NCI-H510A (cell line): ENCODE data around the gene ENTPD2.
A peak's percentile ranks its signal among the peaks of the same experiment; 100 is the strongest.

ENCODE experiments used
- DNase-seq: peaks from one replicate; lab custom pipeline; 2025; lab: John Stamatoyannopoulos, UW

Gene ENTPD2

GRCh38 chr9:137030006-137030405, 23.9 kb downstream of the ENTPD2 start:
- no peak for DNase-seq

- no peak for DNase-seq
Observed at GRCh38 chr9:137029058-137029936, 24.6 kb downstream of the ENTPD2 start.

- peak; percentile 65 for DNase-seq
Observed at GRCh38 chr9:137028263-137029057, 25.4 kb downstream of the ENTPD2 start.

GRCh38 chr9:137027369-137028262, 26.2 kb downstream of the ENTPD2 start, which contains the start of gene ABCA2:
ABCA2 (minus strand) TSS chr9:137028237; CDS start chr9:137028140, 97 bp downstream.
- no peak for DNase-seq

- DNase-seq, result no peak
Observed at GRCh38 chr9:137026828-137027227, 27.0 kb downstream of the ENTPD2 start.

GRCh38 chr9:137026384-137026783, 27.5 kb downstream of the ENTPD2 start:
- no peak for DNase-seq

DNA sequence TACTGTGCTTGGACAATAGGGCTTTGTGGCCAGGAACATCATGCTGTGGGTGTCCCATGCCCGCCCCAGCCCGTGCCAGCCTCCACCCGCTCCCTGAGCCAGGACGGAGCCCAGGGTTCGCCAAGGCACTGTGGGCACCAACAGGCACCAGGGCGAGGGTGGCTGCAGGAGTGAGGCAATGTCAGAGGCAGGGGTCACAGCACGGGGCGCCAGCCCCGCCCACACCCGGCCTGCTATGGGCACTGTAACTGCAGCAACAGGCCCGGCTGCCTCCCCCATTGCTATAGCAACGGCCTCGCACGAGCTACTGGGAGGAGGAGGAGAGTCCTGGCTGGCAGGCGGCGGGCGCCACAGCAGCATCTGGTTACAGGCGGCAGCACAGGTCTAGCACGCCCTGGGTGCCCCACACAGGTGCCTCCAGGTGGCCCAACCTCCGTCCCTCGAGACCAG, 28.3 kb downstream of the ENTPD2 start:
- DNase-seq, result peak; percentile 96

DNA sequence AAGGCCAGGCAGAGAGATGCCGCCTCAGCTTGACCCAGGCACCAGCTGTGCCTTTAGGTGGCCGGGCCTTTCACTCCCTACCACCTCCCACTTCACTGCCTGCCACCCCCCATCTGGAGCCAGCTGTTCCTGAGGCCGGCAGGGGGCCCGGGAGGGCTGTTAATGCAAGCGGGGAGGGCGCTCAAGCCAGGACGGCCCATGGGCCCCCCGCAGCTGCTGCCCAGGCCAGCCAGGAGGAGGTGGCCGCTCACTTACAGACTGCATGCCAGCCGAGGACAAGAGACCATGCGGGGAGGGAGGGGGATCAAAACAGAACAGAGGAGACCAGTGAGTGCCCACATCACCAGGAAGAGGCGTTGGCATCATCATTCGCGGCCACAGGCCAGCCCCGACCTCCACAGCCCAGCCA, 30.3 kb downstream of the ENTPD2 start:
- no peak for DNase-seq

DNA sequence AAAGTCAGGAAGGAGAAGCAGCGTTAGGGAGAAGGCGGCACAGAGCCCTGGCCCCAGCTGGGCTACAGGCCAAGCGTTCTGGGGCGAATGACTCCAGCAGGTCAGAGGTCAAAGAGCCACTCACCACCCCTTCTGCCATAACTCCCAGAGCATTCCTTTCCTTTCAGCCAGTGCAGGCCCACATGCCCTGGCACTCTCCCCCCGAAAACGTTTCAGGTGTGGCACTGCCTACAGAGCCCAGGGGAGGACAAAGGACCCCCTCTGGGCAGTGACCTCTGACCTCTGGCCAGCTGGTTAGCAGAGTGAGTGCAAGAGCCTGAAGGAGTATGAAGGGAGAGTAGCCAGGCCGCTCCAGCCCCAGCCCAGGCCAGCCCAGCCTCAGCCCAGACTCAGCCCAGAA, 30.7 kb downstream of the ENTPD2 start:
- no peak for DNase-seq

DNA sequence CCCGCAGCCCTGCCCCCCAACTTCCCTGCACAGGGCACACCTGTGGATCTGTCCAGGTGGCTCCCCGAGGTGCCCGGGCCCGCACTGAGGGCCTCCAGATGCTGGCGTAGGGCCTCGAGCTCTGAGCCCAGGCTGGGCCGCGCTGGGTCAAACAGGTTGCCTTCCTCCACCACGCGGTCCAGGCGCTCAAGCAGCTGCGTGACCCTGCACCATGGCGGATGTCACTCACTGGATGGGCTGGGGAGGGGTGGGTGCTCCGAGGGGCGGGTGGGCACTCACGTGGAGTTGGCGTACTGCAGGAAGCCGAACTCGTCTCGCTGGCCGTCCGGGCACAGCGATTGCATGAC, 31.2 kb downstream of the ENTPD2 start:
- DNase-seq, result no peak

GRCh38 chr9:137021979-137022661, 31.7 kb downstream of the ENTPD2 start:
- DNase-seq, result no peak

DNA sequence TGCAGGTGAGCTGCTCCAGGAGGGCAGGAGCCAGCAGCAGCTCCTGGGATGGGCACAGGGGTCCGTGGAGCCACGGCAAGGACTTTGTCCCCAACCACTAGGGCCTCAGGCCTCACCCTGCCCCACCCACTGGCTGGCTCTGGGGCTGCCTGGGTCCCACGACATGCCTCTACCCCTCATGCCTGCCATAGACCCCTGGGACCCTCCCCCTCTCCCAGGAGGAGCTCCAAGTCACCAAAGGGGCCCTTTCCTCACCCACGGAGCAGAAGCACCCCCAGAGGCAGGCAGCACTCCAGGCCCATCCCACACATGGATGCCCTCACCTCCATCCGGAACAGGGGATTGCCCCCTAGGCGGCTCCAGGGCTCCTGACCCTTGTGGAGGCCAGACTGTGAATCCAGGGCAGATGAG, 32.3 kb downstream of the ENTPD2 start:
- no peak for DNase-seq

- DNase-seq, result no peak
Observed at GRCh38 chr9:137020771-137021567, 32.9 kb downstream of the ENTPD2 start.

DNA sequence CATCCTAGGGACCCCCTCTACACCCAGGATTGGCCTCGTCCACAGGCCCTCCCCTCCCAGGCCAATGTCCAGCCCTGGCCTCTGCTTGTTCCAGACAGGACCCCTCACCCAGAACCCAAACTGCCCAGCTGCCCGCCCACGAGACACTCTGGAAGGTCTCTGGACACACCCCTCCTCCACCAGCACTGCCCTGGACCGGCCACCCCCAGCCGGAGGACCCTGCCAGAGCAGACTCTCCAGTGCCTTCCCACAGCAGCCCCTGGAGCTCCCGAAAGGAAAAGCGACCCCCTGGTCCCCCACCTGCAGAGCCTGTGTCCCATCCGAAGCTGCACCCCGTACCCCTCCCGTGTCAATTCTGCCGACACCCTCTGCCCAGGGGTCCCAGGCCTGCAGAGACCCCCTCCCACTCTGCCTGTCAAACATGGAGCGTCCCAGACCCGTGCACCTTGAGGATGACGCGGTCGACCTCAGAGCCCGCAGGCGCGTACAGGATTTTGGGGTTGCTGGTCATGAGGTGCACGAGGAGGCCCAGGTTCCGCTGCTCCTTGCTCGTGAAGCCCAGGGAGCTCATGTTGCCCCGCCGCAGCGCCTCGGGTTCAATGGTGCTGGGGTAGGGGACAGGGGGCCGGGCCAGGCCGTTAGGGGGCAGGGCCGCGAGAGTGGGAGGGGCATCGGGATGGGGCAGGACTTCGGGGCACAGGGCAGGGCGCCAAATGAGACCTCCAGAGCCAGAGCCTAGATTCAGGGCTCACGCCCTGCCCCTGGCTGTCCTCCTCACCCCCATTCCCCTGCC, 33.8 kb downstream of the ENTPD2 start:
- DNase-seq, result no peak

- DNase-seq, result no peak
Observed at GRCh38 chr9:137018761-137019559, 34.9 kb downstream of the ENTPD2 start.

- no peak for DNase-seq
Observed at GRCh38 chr9:137017791-137018497, 35.9 kb downstream of the ENTPD2 start.

DNA sequence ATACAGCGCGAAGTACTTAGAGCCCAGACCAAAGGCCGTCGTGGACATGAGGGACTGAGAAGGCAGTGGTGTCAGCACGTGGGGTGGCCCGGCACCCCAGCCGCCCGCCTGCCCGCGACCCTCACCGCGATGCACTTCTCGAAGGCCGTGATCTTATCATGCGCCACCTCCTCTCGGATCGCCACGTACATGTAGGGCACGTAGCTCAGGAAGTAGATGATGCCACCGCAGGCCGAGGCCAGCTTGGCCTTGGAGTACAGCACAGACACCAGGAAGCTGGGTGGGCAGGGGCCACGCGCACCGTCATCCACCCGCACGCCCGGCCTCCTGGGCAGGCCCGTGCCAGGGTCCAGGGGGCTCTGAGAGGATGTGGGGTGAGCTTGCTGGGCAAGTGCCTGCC, 36.8 kb downstream of the ENTPD2 start:
- DNase-seq, result no peak

DNA sequence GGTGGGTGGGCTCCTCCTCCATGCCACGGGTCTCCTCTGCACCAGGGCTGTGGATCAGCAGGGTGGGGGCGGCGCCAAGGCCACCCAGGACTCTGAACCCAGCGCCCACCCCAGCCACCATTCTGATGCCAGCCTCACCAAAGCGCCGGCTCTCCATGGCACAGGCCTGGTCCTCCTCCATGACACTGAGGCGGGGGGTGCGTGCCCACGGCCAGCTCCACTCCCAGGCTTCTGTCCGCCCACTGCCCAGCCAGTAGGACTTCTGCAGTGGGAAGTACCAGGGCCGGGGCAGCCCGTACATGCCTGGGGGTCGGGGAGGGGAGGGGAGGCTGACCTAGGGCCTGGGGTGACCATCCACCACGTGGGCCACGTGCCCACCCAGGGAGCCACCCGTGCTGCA, 37.4 kb downstream of the ENTPD2 start:
- DNase-seq, result no peak
